Esophagus muscularis mucosa (tissue), 4 donors: ENCODE measurements around the gene NXN. TPM values are rescaled to one million over a fixed set of nuclear protein-coding genes. Genes with fewer than 3 reads are reported as not detected.

Experiments used
- DNase-seq: peaks from one replicate; pipeline ENCODE4 v3.0.0-alpha.2; 2017; ENCODE audit errors: extremely low spot score
- H3K27ac ChIP-seq, 4 donors: fragments of 200-600 bp; sonication (generic); replicated peaks in 1 of 4; 1 replicate in 3 of 4; 2 replicates in 1 of 4; pipeline ENCODE4 v1.5.1; 2016 to 2019; ENCODE audit warnings: mild to moderate bottlenecking in 1 of 4
- H3K27me3 ChIP-seq, 4 donors: fragments of 200-600 bp; sonication (generic); one replicate each; pipeline versions ENCODE4 v1.5.1 to v1.6.0; 2016 to 2019
- H3K36me3 ChIP-seq, 4 donors: fragments of 200-600 bp; sonication (generic); one replicate each; pipeline ENCODE4 v1.5.1; 2016 to 2019
- H3K4me1 ChIP-seq, 4 donors: fragments of 200-600 bp; sonication (generic); one replicate each; pipeline ENCODE4 v1.5.1; 2016 to 2019
- H3K4me3 ChIP-seq, 4 donors: fragments of 200-600 bp; sonication (generic); 1 replicate in 2 of 4; 2 replicates in 2 of 4; pipeline ENCODE4 v1.5.1; 2016 to 2019; ENCODE audit warnings: mild to moderate bottlenecking in 4 of 4, moderate library complexity in 1 of 4
- H3K9me3 ChIP-seq, 4 donors: fragments of 200-600 bp; sonication (generic); 1 replicate in 3 of 4; 2 replicates in 1 of 4; pipeline ENCODE4 v1.5.1; 2016 to 2019
- CTCF ChIP-seq, 3 experiments: fragments of 200-600 bp in 2 of 3; fragments of 450-650 bp in 1 of 3; sonication (generic) in 2 of 3; IDR thresholded peaks; one replicate each; pipeline ENCODE4 v1.5.1; 2017 to 2019; ENCODE audit warnings: antibody characterized with exemption in 3 of 3, mild to moderate bottlenecking in 2 of 3, moderate library complexity in 1 of 3
- EP300 ChIP-seq: sonication (generic); formaldehyde crosslinking; IDR thresholded peaks from one replicate; pipeline ENCODE4 v1.6.1; 2017; ENCODE audit warnings: antibody characterized with exemption
- POLR2A ChIP-seq: fragments of 450-650 bp; IDR thresholded peaks from one replicate; pipeline ENCODE4 v1.6.1; 2017; ENCODE audit warnings: antibody characterized with exemption, moderate library complexity, mild to moderate bottlenecking, low read depth
- POLR2AphosphoS5 ChIP-seq, 2 donors: sonication (generic); formaldehyde crosslinking; IDR thresholded peaks; one replicate each; pipeline ENCODE4 v1.6.1; 2017; ENCODE audit warnings: antibody characterized with exemption in 2 of 2
- WGBS: methylation state at CpG from one replicate; pipeline ENCODE4 v1.1.5; 2018; 5-methylcytosine and 5-hydroxymethylcytosine counted together
- intact Hi-C: fragments of 100-400 bp; cut with DNase I; formaldehyde crosslinking; loops from one replicate; pipeline ENCODE4 v1.15.1; 2023
- total RNA-seq, 4 donors: library from RNA; depleted of rRNA; stranded (reverse); fragments of >200 nt; gene quantifications; one replicate each; pipeline versions ENCODE4 v1.1.0 to v1.2.1, GENCODE V29; 2016

Gene NXN
- total RNA-seq, 4 donors from 2014 or later = 37.0 to 65.6 (median 49.8) TPM

- Histone ChIP-seq H3K4me3 (no peak overlapping the region), H3K36me3 (no peaks in the 10 kb centered on the region), H3K27me3 (no peaks in the 10 kb centered on the region), H3K4me1 (peaks cover 22 to 50% (median 43%) of the 10 kb centered on the region in 4 donors), H3K9me3 (no peaks in the 10 kb centered on the region), H3K27ac (peak overlapping the region in 3 of 4 donors; percentile 3 to 75 (median 67))
- 69% methylated on average over 8 of the region's 13 CpGs for WGBS
- intact Hi-C loops = loop anchor here (10.0 kb wide), 1 partner anchor 57 kb away; no protein-coding TSS in a partner anchor
- DNase-seq = no peak
- TF ChIP-seq EP300 = no peak
- no peak for TF ChIP-seq POLR2A
- no peak for TF ChIP-seq POLR2AphosphoS5 (IDR thresholded peaks at IDR 0.05)
- TF ChIP-seq CTCF (IDR thresholded peaks at IDR 0.05) = no peak
Observed at GRCh38 chr17:851924-852323, 127.7 kb downstream of the NXN start.

- Histone ChIP-seq H3K4me1 (peaks cover 28 to 58% (median 50%) of the 10 kb centered on the region in 4 donors), H3K27me3 (no peaks in the 10 kb centered on the region), H3K4me3 (peak overlapping the region; percentile 26 to 33 (median 30)), H3K27ac (peak overlapping the region; percentile 65 to 75 (median 66)), H3K36me3 (no peaks in the 10 kb centered on the region), H3K9me3 (no peaks in the 10 kb centered on the region)
- intact Hi-C loops = loop anchor here (10.0 kb wide), 1 partner anchor 56 kb away; no protein-coding TSS in a partner anchor
- TF ChIP-seq CTCF (IDR thresholded peaks at IDR 0.05) (no peak), POLR2A (no peak), EP300 (no peak), POLR2AphosphoS5 (IDR thresholded peaks at IDR 0.05) (peak in 1 of 2 donors; percentile 10)
- WGBS = 35% methylated on average over 26 of the region's 30 CpGs
- no peak for DNase-seq
Observed at GRCh38 chr17:850851-851763, 128.5 kb downstream of the NXN start.

- Histone ChIP-seq H3K27ac (peak overlapping the region; percentile 65 to 75 (median 66)), H3K9me3 (no peaks in the 10 kb centered on the region), H3K27me3 (no peaks in the 10 kb centered on the region), H3K4me3 (peak overlapping the region; percentile 26 to 33 (median 30)), H3K4me1 (peaks cover 28 to 64% (median 54%) of the 10 kb centered on the region in 4 donors), H3K36me3 (no peaks in the 10 kb centered on the region)
- no peak for DNase-seq
- WGBS = 73% methylated on average over 24 of the region's 25 CpGs
- intact Hi-C loops = loop anchor here (10.0 kb wide), 1 partner anchor 55 kb away; no protein-coding TSS in a partner anchor
- TF ChIP-seq POLR2AphosphoS5 (IDR thresholded peaks at IDR 0.05) (no peak), CTCF (IDR thresholded peaks at IDR 0.05) (no peak), EP300 (no peak), POLR2A (no peak)
Observed at GRCh38 chr17:850086-850850, 129.3 kb downstream of the NXN start.

GRCh38 chr17:848402-848801 lies 131.2 kb downstream of the NXN start:
- no peak for DNase-seq
- Histone ChIP-seq H3K27ac (peak overlapping the region; percentile 64 to 81 (median 70)), H3K27me3 (no peaks in the 10 kb centered on the region), H3K4me3 (no peak overlapping the region), H3K4me1 (peaks cover 28 to 64% (median 54%) of the 10 kb centered on the region in 4 donors), H3K36me3 (no peaks in the 10 kb centered on the region), H3K9me3 (no peaks in the 10 kb centered on the region)
- intact Hi-C loops = no loop called here
- WGBS = 75% methylated on average over 11 of the region's 11 CpGs
- TF ChIP-seq CTCF (IDR thresholded peaks at IDR 0.05) (no peak), POLR2A (no peak), POLR2AphosphoS5 (IDR thresholded peaks at IDR 0.05) (no peak), EP300 (no peak)
